OCI-LY3 (cell line): ENCODE measurements around the gene FHL3.

ENCODE experiments used
- H2AFZ ChIP-seq: fragments of 200-600, 300-600 bp; shearing (Covaris generic); 2 replicates; pipeline ENCODE4 v1.6.0; 2014; ENCODE audit warnings: antibody characterized with exemption, low read depth, low read length
- H3K27ac ChIP-seq: fragments of 200-600, 300-600 bp; sonication (generic); 2 replicates; pipeline ENCODE4 v1.5.1; 2014; ENCODE audit warnings: mild to moderate bottlenecking, low read length, moderate library complexity, mixed read lengths
- H3K27me3 ChIP-seq: fragments of 200-600, 300-600 bp; sonication (generic); 2 replicates; pipeline ENCODE4 v1.6.1; 2014; ENCODE audit warnings: low read depth, low read length, mixed read lengths
- H3K36me3 ChIP-seq: fragments of 200-600, 300-600 bp; sonication (generic); replicated peaks from 2 replicates; pipeline ENCODE3; 2014; ENCODE audit warnings: low read depth, low read length, mixed read lengths
- H3K4me1 ChIP-seq: fragments of 300-600, 200-600 bp; sonication (generic); 2 replicates; pipeline ENCODE4 v1.6.1; 2014; ENCODE audit warnings: low read length, mixed read lengths
- H3K4me2 ChIP-seq: fragments of 200-600, 300-600 bp; sonication (generic); 2 replicates; pipeline ENCODE4 v1.6.1; 2014; ENCODE audit warnings: low read length, mixed read lengths
- H3K4me3 ChIP-seq: fragments of 300-600, 200-600 bp; sonication (generic); 2 replicates; pipeline ENCODE4 v1.5.1; 2014; ENCODE audit warnings: antibody characterized with exemption, mild to moderate bottlenecking, low read length, moderate library complexity
- H3K79me2 ChIP-seq: fragments of 300-600, 200-600 bp; shearing (Covaris generic); 2 replicates; pipeline ENCODE4 v1.6.1; 2014; ENCODE audit warnings: mild to moderate bottlenecking, low read length, mixed read lengths
- H3K9ac ChIP-seq: fragments of 300-600, 200-600 bp; shearing (Covaris generic); 2 replicates; pipeline ENCODE4 v1.6.0; 2014; ENCODE audit warnings: mild to moderate bottlenecking, low read length, moderate library complexity
- H3K9me3 ChIP-seq: fragments of 200-600, 300-600 bp; shearing (Covaris generic); 2 replicates; pipeline ENCODE4 v1.6.1; 2014; ENCODE audit warnings: low read length, mixed read lengths; ENCODE audit not compliant: insufficient read depth
- H4K20me1 ChIP-seq: fragments of 200-600, 300-600 bp; sonication (generic); 2 replicates; pipeline ENCODE4 v1.6.1; 2016; ENCODE audit warnings: low read length, mixed read lengths; ENCODE audit not compliant: insufficient read depth
- CTCF ChIP-seq: fragments of 200-600, 300-600 bp; sonication (generic); IDR thresholded peaks from 2 replicates; pipeline ENCODE4 v1.5.1; 2014; ENCODE audit warnings: antibody characterized with exemption, low read length, low read depth
- EZH2phosphoT487 ChIP-seq: fragments of 200-600 bp; shearing (Covaris generic); IDR thresholded peaks from 2 replicates; pipeline ENCODE4 v1.6.1; 2018; ENCODE audit warnings: antibody characterized with exemption, mixed run types, low read depth

FHL3 gene

GRCh38 chr1:38043036-38043747, 37.9 kb upstream of the FHL3 start:
- Histone ChIP-seq H4K20me1 (peaks cover 9% of the 10 kb centered on the region; the same call in 1 of the 2 replicates), H3K4me2 (peak overlapping the region; percentile 87), H3K9ac (peak overlapping the region; percentile 98), H3K4me1 (peaks cover 39% of the 10 kb centered on the region), H3K36me3 (peaks cover 50% of the 10 kb centered on the region), H2AFZ (no peak overlapping the region), H3K27ac (peak overlapping the region; percentile 97), H3K79me2 (peaks cover 98% of the 10 kb centered on the region), H3K4me3 (peak overlapping the region; percentile 96), H3K9me3 (no peaks in the 10 kb centered on the region), H3K27me3 (no peaks in the 10 kb centered on the region)
- TF ChIP-seq EZH2phosphoT487 (no peak), CTCF (no peak)

- Histone ChIP-seq H3K27me3 (no peaks in the 10 kb centered on the region), H2AFZ (no peak overlapping the region), H3K4me1 (peaks cover 49% of the 10 kb centered on the region), H3K27ac (peak overlapping the region; percentile 97), H3K4me2 (peak overlapping the region; percentile 87), H3K9me3 (no peaks in the 10 kb centered on the region), H3K36me3 (peaks cover 47% of the 10 kb centered on the region), H4K20me1 (peaks cover 9% of the 10 kb centered on the region; the same call in 1 of the 2 replicates), H3K79me2 (peaks cover 98% of the 10 kb centered on the region), H3K4me3 (peak overlapping the region; percentile 96), H3K9ac (peak overlapping the region; percentile 98)
- no peak for TF ChIP-seq CTCF
- TF ChIP-seq EZH2phosphoT487, result no peak
These were observed 36.9 kb upstream of the FHL3 start for GRCh38 chr1:38041936-38042834.

GRCh38 chr1:38039331-38040088, 34.2 kb upstream of the FHL3 start:
- peaks cover 6% of the 10 kb centered on the region; the same call in 1 of the 2 replicates for H4K20me1 ChIP-seq
- peak overlapping the region; percentile 87 for H3K4me2 ChIP-seq
- peak overlapping the region; percentile 97 for H3K27ac ChIP-seq
- peak overlapping the region; percentile 98 for H3K9ac ChIP-seq
- peak overlapping the region; percentile 96 for H3K4me3 ChIP-seq
- no peak overlapping the region for H2AFZ ChIP-seq
- H3K36me3 ChIP-seq, result peaks cover 34% of the 10 kb centered on the region
- peaks cover 50% of the 10 kb centered on the region for H3K4me1 ChIP-seq
- H3K27me3 ChIP-seq, result no peaks in the 10 kb centered on the region
- TF ChIP-seq CTCF (no peak), EZH2phosphoT487 (no peak)
- H3K9me3 ChIP-seq, result no peaks in the 10 kb centered on the region
- H3K79me2 ChIP-seq, result peaks cover 95% of the 10 kb centered on the region
